CD4-positive, alpha-beta T cell treated with Interleukin-4 for 4 hours (primary cell): ENCODE results near the gene GTPBP4.
"Not testable (repeated sequence)": the region's sequence is repeated elsewhere in the genome, so short reads cannot be mapped to it uniquely, and the experiment has no call there.

Experiments used
- DNase-seq: peaks from one replicate; pipeline ENCODE4 v3.0.0-alpha.2; 2020

The GTPBP4 gene

DNA sequence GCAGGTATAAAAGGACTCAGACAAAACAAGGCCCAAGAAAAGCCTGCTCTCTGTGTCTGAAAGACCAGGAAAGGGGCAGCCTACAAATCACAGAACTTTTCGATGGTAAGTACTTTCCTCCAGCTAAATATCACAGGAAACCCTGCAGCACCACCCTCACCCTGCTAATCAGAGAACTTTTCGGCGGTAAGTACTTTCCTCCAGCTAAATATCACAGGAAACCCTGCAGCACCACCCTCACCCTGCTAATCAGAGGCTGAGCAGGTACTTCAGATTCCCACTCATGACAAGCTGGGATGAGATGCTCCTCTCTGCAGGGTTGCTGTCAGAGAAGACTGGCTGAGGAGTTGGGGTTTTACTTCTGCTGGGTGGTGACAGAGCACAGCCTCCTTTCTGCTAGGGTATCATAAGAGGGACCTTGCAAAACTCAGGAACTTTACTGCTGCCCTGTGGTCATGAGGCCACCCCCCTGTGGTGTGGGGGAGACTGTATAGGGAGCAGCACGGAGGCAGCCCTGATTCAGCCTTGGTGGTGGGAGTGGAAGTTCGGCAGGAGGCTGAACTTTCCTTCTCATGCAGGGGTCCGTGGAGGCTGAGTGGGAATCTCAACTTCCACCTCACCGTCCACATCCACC lies 75.1 kb downstream of the GTPBP4 start:
- peak; percentile 61 for DNase-seq

DNA sequence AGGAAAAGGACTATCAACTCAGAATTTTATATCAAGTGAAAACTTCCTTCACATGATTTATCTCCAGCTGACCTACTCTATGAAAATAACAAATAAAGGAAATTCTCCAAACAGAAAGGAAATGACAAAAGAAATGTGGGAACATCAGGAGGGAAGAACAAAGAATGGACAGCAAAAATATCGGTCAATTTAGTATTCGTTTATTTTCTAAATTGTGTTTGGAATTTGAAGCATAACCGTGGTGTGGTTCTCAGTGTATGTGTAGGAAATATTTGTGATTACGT lies 76.7 kb downstream of the GTPBP4 start:
- no peak for DNase-seq

DNA sequence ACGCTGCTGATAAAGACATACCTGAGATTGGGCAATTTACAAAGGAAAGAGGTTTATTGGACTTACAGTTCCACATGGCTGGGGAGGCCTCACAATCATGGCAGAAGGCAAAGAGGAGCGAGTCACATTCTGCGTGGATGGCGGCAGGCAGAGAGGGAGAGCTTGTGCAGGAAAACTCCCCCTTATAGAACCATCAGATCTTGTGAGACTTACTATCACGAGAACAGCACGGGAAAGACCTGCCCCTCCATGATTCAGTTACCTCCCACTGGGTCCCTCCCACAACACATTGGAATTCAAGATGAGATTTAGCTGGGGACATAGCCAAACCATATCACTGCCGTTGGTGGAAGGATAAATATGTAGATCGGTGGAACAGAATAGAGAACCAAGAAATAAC lies 78.5 kb downstream of the GTPBP4 start:
- DNase-seq: not testable (repeated sequence)

DNA sequence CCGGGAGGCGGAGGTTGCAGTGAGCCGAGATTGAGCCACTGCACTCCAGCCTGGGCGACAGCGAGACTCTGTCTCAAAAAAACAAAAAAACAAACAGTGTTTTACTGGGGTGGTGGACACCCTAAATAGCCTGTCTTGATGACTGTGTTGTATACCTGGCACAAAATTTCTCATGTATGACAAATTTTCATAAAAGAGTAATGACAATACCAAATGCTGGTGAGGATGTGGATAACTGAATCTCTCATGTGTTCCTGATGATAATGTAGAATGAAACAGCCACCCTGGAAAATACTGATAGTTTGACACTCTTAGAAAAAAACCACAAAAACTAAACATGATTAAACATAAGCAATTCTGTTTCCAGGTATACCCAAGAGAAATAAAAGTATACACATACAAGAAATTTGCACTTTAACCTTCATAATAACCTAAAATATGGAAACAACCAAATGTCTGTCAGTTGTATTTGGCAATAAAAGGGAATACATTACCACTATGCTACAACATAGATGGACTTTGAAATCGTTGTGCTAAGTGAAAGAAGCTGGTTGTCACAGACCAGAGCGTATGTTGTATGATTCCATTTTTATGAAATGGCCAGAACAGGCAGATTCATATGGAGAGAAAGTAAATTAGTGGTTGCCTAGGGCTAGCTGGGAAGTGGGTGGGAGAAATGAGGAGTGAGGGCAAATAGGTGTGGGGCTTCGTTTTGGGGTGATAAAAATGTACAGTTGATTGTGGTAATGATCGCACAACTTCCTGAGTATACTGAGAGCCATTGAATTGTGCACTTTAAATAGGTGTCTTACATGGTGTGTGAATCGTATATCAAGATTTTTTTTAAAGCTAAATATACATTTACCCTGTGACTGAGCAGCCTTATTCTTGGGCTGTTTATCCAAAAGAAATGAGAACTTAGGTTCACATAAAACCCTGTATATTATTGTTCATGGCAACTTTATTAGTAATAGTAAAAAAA lies 80.4 kb downstream of the GTPBP4 start:
- no peak for DNase-seq
